DLD1 (cell line): ENCODE data around the gene LIM2.

ENCODE experiments used
- in situ Hi-C: cut with HindIII; loops from 2 replicates; pipeline ENCODE4 v1.10.0; 2017; ENCODE audit warnings: low sequenced_read_pairs

The LIM2 gene

GRCh38 chr19:51366389-51367254 lies 21.2 kb downstream of the LIM2 start:
- in situ Hi-C loops, result no loop called here

- in situ Hi-C loops, result no loop called here
Observed at GRCh38 chr19:51365965-51366388, 21.8 kb downstream of the LIM2 start, which contains the start of gene ETFB. TSS of gene ETFB (minus strand) at chr19:51366388. CDS start at chr19:51366326, 62 bp downstream.

- in situ Hi-C loops, result no loop called here
Observed at GRCh38 chr19:51365211-51365964, 22.4 kb downstream of the LIM2 start.

GRCh38 chr19:51364200-51365106 lies 23.3 kb downstream of the LIM2 start:
- in situ Hi-C loops, result no loop called here

- in situ Hi-C loops, result no loop called here
Observed at GRCh38 chr19:51361239-51361638, 26.5 kb downstream of the LIM2 start.

- in situ Hi-C loops, result no loop called here
Observed at GRCh38 chr19:51359294-51359693, 28.5 kb downstream of the LIM2 start.

GRCh38 chr19:51357952-51358351 lies 29.8 kb downstream of the LIM2 start:
- in situ Hi-C loops, result no loop called here

GRCh38 chr19:51356159-51356801 lies 31.5 kb downstream of the LIM2 start:
- in situ Hi-C loops, result no loop called here

- in situ Hi-C loops, result no loop called here
Observed at GRCh38 chr19:51354742-51355148, 33.0 kb downstream of the LIM2 start.

GRCh38 chr19:51354103-51354741 lies 33.6 kb downstream of the LIM2 start:
- in situ Hi-C loops, result no loop called here

- in situ Hi-C loops, result no loop called here
Observed at GRCh38 chr19:51352783-51353360, 34.9 kb downstream of the LIM2 start.

- in situ Hi-C loops, result no loop called here
Observed at GRCh38 chr19:51351266-51351990, 36.3 kb downstream of the LIM2 start.

- in situ Hi-C loops, result no loop called here
Observed at GRCh38 chr19:51347209-51347928, 40.4 kb downstream of the LIM2 start.

- in situ Hi-C loops, result no loop called here
Observed at GRCh38 chr19:51346742-51347141, 41.0 kb downstream of the LIM2 start.

- in situ Hi-C loops, result no loop called here
Observed at GRCh38 chr19:51345076-51345620, 42.6 kb downstream of the LIM2 start.

- in situ Hi-C loops, result no loop called here
Observed at GRCh38 chr19:51342631-51343569, 44.9 kb downstream of the LIM2 start.
